ENCODE results near the gene KIFC3. TPM values are rescaled to one million over a fixed set of nuclear protein-coding genes. Genes with fewer than 3 reads are reported as not detected.

Gene KIFC3
- total and polyA plus RNA-seq, 11 donors: 46.1 to 105 (median 65.6) TPM

GRCh38 chr16:57736419-57737351, 65.6 kb downstream of the KIFC3 start:
- Histone ChIP-seq H3K9me3 (peaks cover 0 to 10% (median 0%) of the 10 kb centered on the region in 12 donors), H3K4me1 (peaks cover 0 to 26% (median 18%) of the 10 kb centered on the region in 12 donors), H3K36me3 (peaks cover 0 to 5% (median 0%) of the 10 kb centered on the region in 9 donors), H3K27ac (peak overlapping the region in 11 of 12 donors; percentile 3 to 82 (median 69)), H3K27me3 (no peaks in the 10 kb centered on the region), H3K4me3 (peak overlapping the region in 11 of 12 donors; percentile 65 to 98 (median 89))
- peak in 3 of 12 donors; percentile 7 to 24 (median 18) for TF ChIP-seq CTCF (IDR thresholded peaks at IDR 0.05)
- TF ChIP-seq POLR2A (IDR thresholded peaks at IDR 0.05): no peak
- no peak for DNase-seq
- intact Hi-C loops (cut with DNase I): loop anchor here in 2 of 10 donors (5.0 to 10.0 kb wide), 2 partner anchors 266 to 268 kb away; partner anchors contain the start of genes USB1 (in 2 of the 2) and ZNF319 (in 2 of the 2)
- ATAC-seq: peak in 1 of 4 donors; percentile 7
- 19 to 21% (median 20%) methylated on average over 22 to 23 of the region's 23 CpGs for WGBS, 4 donors

GRCh38 chr16:57735755-57736418, 66.4 kb downstream of the KIFC3 start, which contains the start of gene KATNB1:
KATNB1 (plus strand) TSS chr16:57735770; CDS start chr16:57737244, 1,474 bp downstream.
- TF ChIP-seq POLR2A (IDR thresholded peaks at IDR 0.05) (no peak), CTCF (IDR thresholded peaks at IDR 0.05) (no peak)
- Histone ChIP-seq H3K9me3 (peaks cover 0 to 10% (median 0%) of the 10 kb centered on the region in 12 donors), H3K36me3 (peaks cover 0 to 5% (median 0%) of the 10 kb centered on the region in 9 donors), H3K27me3 (no peaks in the 10 kb centered on the region), H3K27ac (peak within 1 kb of the TSS; percentile 68 to 96 (median 88)), H3K4me3 (peak within 1 kb of the TSS; percentile 56 to 98 (median 88)), H3K4me1 (peaks cover 0 to 26% (median 18%) of the 10 kb centered on the region in 12 donors)
- DNase-seq (no peak), ATAC-seq (no peak)
- WGBS, 4 donors: 0 to 1% (median 1%) methylated on average over 34 to 35 of the region's 35 CpGs
- intact Hi-C loops (cut with DNase I): loop anchor here in 2 of 10 donors (5.0 to 10.0 kb wide), 2 partner anchors 266 to 269 kb away; partner anchors contain the start of genes USB1 (in 2 of the 2) and ZNF319 (in 2 of the 2)

- ATAC-seq: peak; percentile 95 to 97 (median 96)
- peak in 1 of 2 donors; percentile 40 for TF ChIP-seq POLR2A (IDR thresholded peaks at IDR 0.05)
- no peak for TF ChIP-seq CTCF (IDR thresholded peaks at IDR 0.05)
- intact Hi-C loops (cut with DNase I): loop anchor here in 2 of 10 donors (5.0 to 10.0 kb wide), 2 partner anchors 267 to 270 kb away; partner anchors contain the start of genes USB1 (in 2 of the 2) and ZNF319 (in 2 of the 2)
- H3K4me3 ChIP-seq: peak overlapping the region; percentile 56 to 98 (median 88)
- 0 to 1% (median 0%) methylated on average over 36 to 45 of the region's 45 CpGs for WGBS, 4 donors
- H3K27ac ChIP-seq: peak overlapping the region; percentile 68 to 96 (median 88)
- peaks cover 0 to 10% (median 0%) of the 10 kb centered on the region in 12 donors for H3K9me3 ChIP-seq
- peak; percentile 97 to 99 (median 98) for DNase-seq
- no peaks in the 10 kb centered on the region for H3K27me3 ChIP-seq
- peaks cover 0 to 5% (median 0%) of the 10 kb centered on the region in 9 donors for H3K36me3 ChIP-seq
- peaks cover 0 to 26% (median 18%) of the 10 kb centered on the region in 12 donors for H3K4me1 ChIP-seq
Measured at GRCh38 chr16:57734925-57735754, 67.2 kb downstream of the KIFC3 start.

Data from heart left ventricle (tissue), 16 donors.